A673 (cell line): ENCODE data around the gene MPHOSPH9. TPM values are rescaled to one million over a fixed set of nuclear protein-coding genes. Genes with fewer than 3 reads are reported as not detected.

Source experiments
- BruUV-seq: library from RNA; stranded (reverse); fragments of 400-500 nt; replicated peaks from 2 replicates; lab custom pipeline; 2021; lab: Mats Ljungman, UMichigan
- CTCF ChIA-PET: fragments of 300-600 bp; sonication (Branson Sonifier 250); formaldehyde crosslinking; loops from one replicate; lab custom pipeline; 2022; ENCODE audit warnings: antibody characterized with exemption; lab: Charles Lee
- POLR2A ChIA-PET: fragments of 300-600 bp; sonication (Branson Sonifier 250); formaldehyde crosslinking; loops from one replicate; lab custom pipeline; 2022; ENCODE audit warnings: antibody characterized with exemption; ENCODE audit not compliant: low non-redundant PET; lab: Charles Lee
- DNase-seq: peaks from one replicate; pipeline ENCODE4 v3.0.0-alpha.2; 2015; ENCODE audit warnings: low spot score
- H3K27ac ChIP-seq: fragments of 200-600 bp; sonication (generic); 2 replicates; pipeline ENCODE4 v1.5.1; 2016; ENCODE audit warnings: mixed run types, low read depth, mild to moderate bottlenecking, mixed read lengths, antibody characterized with exemption, low read length; ENCODE audit not compliant: poor library complexity, severe bottlenecking
- H3K27me3 ChIP-seq: fragments of 200-600 bp; sonication (generic); replicated peaks from 2 replicates; pipeline ENCODE4 v1.6.1; 2017; ENCODE audit warnings: mixed run types, low read depth, mild to moderate bottlenecking, mixed read lengths, antibody characterized with exemption, low read length; ENCODE audit not compliant: insufficient read depth, poor library complexity
- H3K36me3 ChIP-seq: fragments of 200-600 bp; sonication (generic); 2 replicates; pipeline ENCODE4 v1.6.1; 2016; ENCODE audit warnings: mixed run types, mild to moderate bottlenecking, mixed read lengths, antibody characterized with exemption, low read length; ENCODE audit not compliant: insufficient read depth, poor library complexity, severe bottlenecking
- H3K4me1 ChIP-seq: fragments of 200-600 bp; sonication (generic); 2 replicates; pipeline ENCODE4 v1.6.1; 2017; ENCODE audit warnings: mixed run types, mild to moderate bottlenecking, mixed read lengths, antibody characterized with exemption, low read length; ENCODE audit not compliant: insufficient read depth, poor library complexity, severe bottlenecking
- H3K4me3 ChIP-seq: fragments of 200-600 bp; sonication (generic); 2 replicates; pipeline ENCODE4 v1.5.1; 2016; ENCODE audit warnings: low read depth, mixed run types, mild to moderate bottlenecking, mixed read lengths, low read length; ENCODE audit not compliant: poor library complexity, severe bottlenecking
- H3K9me3 ChIP-seq: fragments of 200-600 bp; sonication (generic); 2 replicates; pipeline ENCODE4 v1.6.1; 2016; ENCODE audit warnings: mixed run types, low read depth, mild to moderate bottlenecking, mixed read lengths, antibody characterized with exemption, low read length; ENCODE audit not compliant: poor library complexity, severe bottlenecking
- CTCF ChIP-seq: fragments of 300-800, 200-600 bp; sonication (generic); conservative IDR thresholded peaks from 2 replicates; pipeline ENCODE4 v1.5.1; 2017; ENCODE audit warnings: low read depth, mild to moderate bottlenecking, antibody characterized with exemption, low read length, moderate library complexity, mixed read lengths
- EZH2 ChIP-seq: fragments of 200-600 bp; sonication (generic); IDR thresholded peaks from 2 replicates; pipeline ENCODE4 v1.6.1; 2017; ENCODE audit warnings: borderline replicate concordance, low read depth, mild to moderate bottlenecking, mixed read lengths, antibody characterized with exemption, low read length; ENCODE audit not compliant: poor library complexity, severe bottlenecking
- intact Hi-C: fragments of 100-400 bp; cut with micrococcal nuclease; formaldehyde crosslinking; loops from one replicate; pipeline ENCODE4 v1.10.0; 2022; ENCODE audit not compliant: unreplicated experiment
- total RNA-seq: library from RNA; stranded (reverse); gene quantifications from 2 replicates; pipeline ENCODE4 v1.2.3, GENCODE V29; 2021

The MPHOSPH9 gene
- total RNA-seq, 1 experiment from 2014 or later = 80.8 TPM

GRCh38 chr12:123280971-123281370 lies 48.0 kb upstream of the MPHOSPH9 start:
- CTCF ChIA-PET = interaction anchor here (0.7 kb wide), 1 partner anchor 474 kb away, joined by 3 read pairs; no protein-coding TSS in a partner anchor

GRCh38 chr12:123278101-123278627 lies 45.2 kb upstream of the MPHOSPH9 start:
- H3K27ac ChIP-seq = no peak overlapping the region
- BruUV-seq = no TSS peak
- ChIA-PET CTCF (interaction anchor here (0.5 to 0.7 kb wide), 2 partner anchors 34 to 1629 kb away, joined by 3 to 4 read pairs; no protein-coding TSS in a partner anchor), POLR2A (interaction anchor here (0.6 to 0.7 kb wide), 2 partner anchors 78 to 98 kb away, joined by 5 to 10 read pairs; no protein-coding TSS in a partner anchor)
- no peaks in the 10 kb centered on the region for H3K9me3 ChIP-seq
- DNase-seq = peak; percentile 20
- H3K4me3 ChIP-seq = no peak overlapping the region
- no peaks in the 10 kb centered on the region for H3K36me3 ChIP-seq
- intact Hi-C loops = no loop called here
- H3K27me3 ChIP-seq = no peaks in the 10 kb centered on the region
- TF ChIP-seq EZH2 (no peak), CTCF (no peak)
- no peaks in the 10 kb centered on the region for H3K4me1 ChIP-seq

More at GRCh38 chr12:123280971-123281370, 48.0 kb upstream of the MPHOSPH9 start:
- BruUV-seq = no TSS peak
- intact Hi-C loops = no loop called here
- Histone ChIP-seq H3K27ac (no peak overlapping the region), H3K4me3 (no peak overlapping the region), H3K27me3 (no peaks in the 10 kb centered on the region), H3K9me3 (no peaks in the 10 kb centered on the region), H3K4me1 (no peaks in the 10 kb centered on the region), H3K36me3 (no peaks in the 10 kb centered on the region)
- TF ChIP-seq CTCF = no peak
- no peak for TF ChIP-seq EZH2
- DNase-seq = no peak
- POLR2A ChIA-PET = no interaction called here

- no peak for DNase-seq
- Histone ChIP-seq H3K36me3 (no peaks in the 10 kb centered on the region), H3K27me3 (no peaks in the 10 kb centered on the region), H3K9me3 (no peaks in the 10 kb centered on the region), H3K4me3 (no peak overlapping the region), H3K27ac (no peak overlapping the region), H3K4me1 (peaks cover 16% of the 10 kb centered on the region)
- CTCF ChIA-PET = no interaction called here
- intact Hi-C loops = no loop called here
- TF ChIP-seq CTCF (no peak), EZH2 (no peak)
- no TSS peak for BruUV-seq
- POLR2A ChIA-PET = no interaction called here
Observed at GRCh38 chr12:123273166-123273565, 40.2 kb upstream of the MPHOSPH9 start.
